ENCODE data around the gene CEP104. TPM values are rescaled to one million over a fixed set of nuclear protein-coding genes. Genes with fewer than 3 reads are reported as not detected.

Gene CEP104
- total and polyA plus RNA-seq, 9 of the 15 experiments (the other 6 are each of a cell fraction or from before 2014, with no cell fraction given): 11.2 to 63.4 (median 42.6) TPM

GRCh38 chr1:3774946-3775489 is 82.0 kb downstream of the CEP104 start (continued):
- TF ChIP-seq E2F8 (IDR thresholded peaks at IDR 0.05; ENCODE audit: low read depth, partially characterized antibody) (no peak), TSC22D4 (tag; IDR thresholded peaks at IDR 0.05) (no peak), ZNF165 (CRISPR knock-in tag; IDR thresholded peaks at IDR 0.05; ENCODE audit: borderline replicate concordance) (no peak), KLF10 (CRISPR knock-in tag; IDR thresholded peaks at IDR 0.05) (no peak), SAFB (IDR thresholded peaks at IDR 0.05; ENCODE audit: borderline replicate concordance, low read depth, low read length) (no peak), ZBTB5 (IDR thresholded peaks at IDR 0.05) (no peak), KDM1A (IDR thresholded peaks at IDR 0.05) (peak in 1 of 2 experiments; percentile 78; a peak in 3 of 4 replicates), MEF2D (tag; conservative IDR thresholded peaks at IDR 0.05; ENCODE audit: low read depth) (no peak), CBFA2T2 (conservative IDR thresholded peaks at IDR 0.05) (peak; percentile 97), USF2 (CRISPR knock-in tag; IDR thresholded peaks at IDR 0.05) (no peak), SREBF1 (IDR thresholded peaks at IDR 0.05; ENCODE audit: borderline replicate concordance, low read depth, low read length) (no peak), POLR2A (conservative IDR thresholded peaks at IDR 0.05) (no peak; the same call in 1 of the 2 replicates), USF1 (CRISPR knock-in tag; IDR thresholded peaks at IDR 0.05) (no peak), SFPQ (IDR thresholded peaks at IDR 0.05; ENCODE audit: low read depth, low read length) (no peak), PYGO2 (tag; IDR thresholded peaks at IDR 0.05) (no peak), SRSF9 (IDR thresholded peaks at IDR 0.05; ENCODE audit: borderline replicate concordance, low read depth, low read length) (no peak), ATF7 (IDR thresholded peaks at IDR 0.05) (0 out of 2 replicates have a peak, but pooled peaks have one; percentile 45), PATZ1 (CRISPR knock-in tag; IDR thresholded peaks at IDR 0.05; ENCODE audit: borderline replicate concordance) (no peak), GATAD2A (IDR thresholded peaks at IDR 0.05) (peak; percentile 75; the same call in 1 of the 2 replicates)
